HFFc6 (cell line): ENCODE measurements around the gene STX8. TPM values are rescaled to one million over a fixed set of nuclear protein-coding genes. Genes with fewer than 3 reads are reported as not detected.

Experiments used
- DNase-seq: peaks from one replicate; pipeline ENCODE4 v3.0.0-alpha.2; 2018
- H3K27ac Mint-ChIP-seq: 2 replicates; pipeline ENCODE4 v1.8.0; 2020; ENCODE audit warnings: mild to moderate bottlenecking, mixed read lengths
- H3K27me3 Mint-ChIP-seq: 2 replicates; pipeline ENCODE4 v1.8.0; 2021; ENCODE audit warnings: mild to moderate bottlenecking, moderate library complexity, mixed read lengths; ENCODE audit not compliant: insufficient read depth
- H3K36me3 Mint-ChIP-seq: 2 replicates; pipeline ENCODE4 v1.8.0; 2021; ENCODE audit warnings: low read depth, mixed read lengths
- H3K4me1 Mint-ChIP-seq: 2 replicates; pipeline ENCODE4 v1.8.0; 2020; ENCODE audit warnings: low read depth, mixed read lengths
- H3K4me3 Mint-ChIP-seq: 2 replicates; pipeline ENCODE4 v1.8.0; 2020; ENCODE audit warnings: mild to moderate bottlenecking, moderate library complexity, mixed read lengths
- H3K9me3 Mint-ChIP-seq: 2 replicates; pipeline ENCODE4 v1.8.0; 2020; ENCODE audit warnings: mild to moderate bottlenecking, mixed read lengths
- CTCF ChIP-seq: fragments of 200-600 bp; sonication (generic); IDR thresholded peaks from 2 replicates; pipeline ENCODE4 v1.5.0; 2021; ENCODE audit warnings: antibody characterized with exemption, mild to moderate bottlenecking
- total RNA-seq, 6 experiments: library from RNA; stranded (reverse); fragmentation: NEBNext Ultra II Directional; extraction: Animal tissue kit (Norgen Biotek cat#: 25700); gene quantifications; 2 replicates in 1 of 6; 3 replicates in 5 of 6; pipeline ENCODE4 v1.2.3, GENCODE V29; 2021

STX8 gene
- total RNA-seq, 6 experiments from 2014 or later: 48.9 to 73.8 (median 60.9) TPM

- no peaks in the 10 kb centered on the region for H3K36me3 Mint-ChIP-seq
- no peak overlapping the region for H3K27ac Mint-ChIP-seq
- no peaks in the 10 kb centered on the region for H3K27me3 Mint-ChIP-seq
- peaks cover 24% of the 10 kb centered on the region for H3K4me1 Mint-ChIP-seq
- no peak for TF ChIP-seq CTCF
- no peak for DNase-seq
- H3K9me3 Mint-ChIP-seq: no peaks in the 10 kb centered on the region
- H3K4me3 Mint-ChIP-seq: no peak overlapping the region
Measured at GRCh38 chr17:9409878-9410277, 165.7 kb downstream of the STX8 start.

GRCh38 chr17:9408868-9409829 is 166.5 kb downstream of the STX8 start:
- Mint-ChIP-seq H3K9me3 (no peaks in the 10 kb centered on the region), H3K27ac (no peak overlapping the region), H3K27me3 (no peaks in the 10 kb centered on the region), H3K4me3 (no peak overlapping the region), H3K4me1 (peaks cover 24% of the 10 kb centered on the region), H3K36me3 (no peaks in the 10 kb centered on the region)
- no peak for DNase-seq
- no peak for TF ChIP-seq CTCF

DNA sequence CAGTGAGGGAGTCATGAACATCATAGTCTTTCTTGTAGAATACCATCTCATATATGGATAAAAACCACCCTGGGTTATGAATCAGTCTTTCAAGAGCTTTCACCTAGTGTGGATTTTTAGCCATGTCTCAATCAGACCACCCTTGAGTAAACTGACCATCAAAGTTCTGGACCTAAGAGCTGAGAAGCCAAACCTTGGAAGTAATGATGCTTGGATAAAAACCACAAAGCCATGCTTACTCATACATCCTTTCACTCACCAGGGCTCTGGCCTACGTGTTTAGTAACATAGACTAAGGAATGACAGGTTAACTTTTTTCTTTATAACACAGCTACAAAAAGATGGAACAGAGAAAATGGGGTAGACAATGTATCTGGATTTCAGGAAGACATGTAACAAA is 167.2 kb downstream of the STX8 start:
- DNase-seq: peak; percentile 6
- no peak for TF ChIP-seq CTCF
- Mint-ChIP-seq H3K9me3 (no peaks in the 10 kb centered on the region), H3K36me3 (no peaks in the 10 kb centered on the region), H3K27me3 (peaks cover 2% of the 10 kb centered on the region; the same call in 1 of the 2 replicates), H3K4me1 (peaks cover 24% of the 10 kb centered on the region), H3K27ac (no peak overlapping the region), H3K4me3 (no peak overlapping the region)

DNA sequence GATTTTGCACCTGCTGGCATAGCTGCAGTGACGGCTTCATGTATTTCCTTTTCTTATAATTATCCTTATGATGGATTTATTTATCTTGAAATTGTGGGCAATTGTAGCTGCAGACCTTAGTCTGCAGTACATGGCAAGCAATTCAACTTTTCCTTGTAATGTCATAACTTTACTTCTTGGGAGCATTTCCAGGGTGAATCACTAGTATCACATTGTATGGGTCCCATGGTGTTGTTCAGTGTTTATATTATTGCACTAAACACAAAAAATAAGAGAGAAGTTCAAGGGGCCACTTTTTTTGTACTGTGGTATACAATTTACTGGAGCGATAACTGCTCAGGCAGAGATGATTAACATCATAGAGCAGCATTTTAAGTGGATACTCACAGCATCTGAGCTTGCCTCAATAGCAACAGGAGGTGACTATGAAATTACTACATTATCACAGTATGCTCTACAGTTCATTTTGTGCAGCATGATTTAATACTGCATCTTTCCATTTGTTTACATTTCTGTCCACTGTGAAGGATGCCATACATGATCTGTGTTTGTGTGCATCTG is 169.5 kb downstream of the STX8 start:
- H3K36me3 Mint-ChIP-seq: no peaks in the 10 kb centered on the region
- peaks cover 2% of the 10 kb centered on the region; the same call in 1 of the 2 replicates for H3K27me3 Mint-ChIP-seq
- H3K27ac Mint-ChIP-seq: no peak overlapping the region
- no peak overlapping the region for H3K4me3 Mint-ChIP-seq
- TF ChIP-seq CTCF: no peak
- H3K9me3 Mint-ChIP-seq: no peaks in the 10 kb centered on the region
- DNase-seq: no peak
- H3K4me1 Mint-ChIP-seq: peaks cover 32% of the 10 kb centered on the region

DNA sequence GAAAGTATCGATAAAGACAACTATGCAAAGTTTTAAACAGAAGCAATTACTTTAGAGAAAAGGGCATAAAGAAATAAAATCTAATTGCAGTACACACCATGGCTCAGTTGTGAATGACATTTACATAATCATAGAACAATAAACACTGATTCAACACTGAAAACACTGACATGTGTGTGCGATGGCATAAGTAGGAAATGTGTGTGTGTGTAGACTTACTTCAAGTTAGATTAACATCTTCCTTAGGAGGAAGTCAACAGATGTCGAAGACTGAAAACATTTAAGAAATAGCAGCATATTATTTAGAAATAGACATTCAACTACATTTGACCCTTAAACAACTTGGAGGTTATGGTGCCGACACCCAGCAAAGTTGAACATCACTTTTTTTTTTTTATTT is 172.4 kb downstream of the STX8 start:
- Mint-ChIP-seq H3K9me3 (no peaks in the 10 kb centered on the region), H3K27me3 (peaks cover 2% of the 10 kb centered on the region; the same call in 1 of the 2 replicates), H3K4me3 (no peak overlapping the region), H3K36me3 (no peaks in the 10 kb centered on the region), H3K27ac (no peak overlapping the region), H3K4me1 (peaks cover 15% of the 10 kb centered on the region)
- no peak for TF ChIP-seq CTCF
- no peak for DNase-seq
